ENCODE measurements around the gene HS3ST5.
"Not testable (repeated sequence)": the region's sequence is repeated elsewhere in the genome, so short reads cannot be mapped to it uniquely, and the experiment has no call there.

The HS3ST5 gene

DNA sequence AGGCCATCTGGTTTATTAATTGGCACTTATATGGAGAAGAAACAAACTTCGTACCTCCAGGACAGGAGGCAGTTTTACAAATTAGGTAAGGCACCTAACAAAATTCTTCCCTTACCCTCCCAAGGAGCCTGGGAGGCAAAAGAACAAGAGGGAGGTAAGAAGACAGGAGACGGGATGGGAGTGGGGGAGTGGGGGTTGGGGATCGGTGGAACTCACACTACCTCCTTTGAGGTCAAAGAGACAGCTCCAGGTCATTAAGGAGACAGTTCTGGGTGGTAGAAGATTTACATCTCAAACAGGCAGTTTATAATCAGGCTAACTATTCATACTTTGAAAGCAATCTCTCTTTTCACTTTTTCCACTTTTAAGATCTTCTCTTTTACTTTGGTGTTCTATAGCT is 259.6 kb downstream of the HS3ST5 start:
- DNase-seq = no peak

GRCh38 chr6:114081730-114082129 is 261.1 kb downstream of the HS3ST5 start:
- DNase-seq = no peak

GRCh38 chr6:114080891-114081510 is 261.8 kb downstream of the HS3ST5 start:
- DNase-seq = no peak

DNA sequence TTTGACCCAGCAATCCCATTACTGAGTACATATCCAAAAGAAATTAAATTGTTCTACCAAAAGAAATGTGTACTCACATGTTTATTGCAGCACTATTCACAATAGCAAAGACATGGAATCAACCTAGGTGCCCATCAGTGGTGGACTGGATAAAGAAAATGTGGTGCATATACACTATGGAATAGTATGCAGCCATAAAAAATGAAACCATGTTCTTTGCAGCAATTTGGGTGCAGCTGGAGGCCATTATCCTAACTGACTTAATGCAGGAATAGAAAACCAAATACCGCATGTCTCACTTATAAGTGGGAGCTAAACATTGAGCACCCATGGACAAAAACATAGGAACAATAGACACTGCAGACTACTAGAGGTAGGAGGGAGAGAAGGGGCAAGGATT is 262.4 kb downstream of the HS3ST5 start:
- DNase-seq = not testable (repeated sequence)

GRCh38 chr6:114075777-114076176 is 267.0 kb downstream of the HS3ST5 start:
- DNase-seq = no peak

DNA sequence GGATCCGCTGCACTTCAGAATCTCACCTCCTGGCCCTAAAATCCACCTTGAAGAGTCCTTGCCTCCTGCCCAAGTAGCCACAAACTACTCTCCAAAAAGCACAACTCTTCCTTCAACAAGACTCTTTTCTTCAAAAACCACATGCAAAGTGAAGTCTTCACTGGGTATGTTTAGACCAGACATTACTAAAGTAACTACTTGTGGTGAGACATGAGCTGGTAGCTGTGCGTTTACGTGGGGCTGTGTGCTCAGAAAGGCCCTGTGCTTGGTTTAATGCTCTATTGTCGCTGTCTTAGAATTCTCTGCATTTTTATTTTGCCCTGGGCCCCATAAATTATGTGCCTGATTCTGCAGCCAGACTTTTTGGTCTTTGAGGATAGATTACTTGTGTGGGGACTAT is 267.5 kb downstream of the HS3ST5 start:
- no peak for DNase-seq

DNA sequence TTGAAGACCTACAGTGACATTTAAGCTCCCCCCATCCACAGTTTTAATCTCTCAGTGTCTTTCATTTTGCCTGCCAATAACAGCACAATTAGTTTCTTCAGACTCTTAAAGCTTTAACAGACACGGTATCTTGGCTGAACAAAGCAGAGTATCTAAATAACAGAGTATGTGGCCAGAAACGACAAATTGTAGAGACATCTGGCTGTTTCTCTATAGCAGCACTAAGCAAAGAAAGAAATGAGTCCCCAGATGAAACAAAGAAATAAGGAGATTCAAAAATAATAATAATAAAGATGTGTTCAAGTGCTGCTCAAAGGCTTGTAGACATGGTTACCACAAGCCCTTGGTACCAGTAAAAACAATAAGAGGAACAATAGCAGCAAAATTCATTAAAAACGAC is 274.1 kb downstream of the HS3ST5 start:
- DNase-seq = no peak

- no peak for DNase-seq
Observed at GRCh38 chr6:114068116-114068515, 274.7 kb downstream of the HS3ST5 start.

- no peak for DNase-seq
Observed at GRCh38 chr6:114064862-114065261, 278.0 kb downstream of the HS3ST5 start.

DNA sequence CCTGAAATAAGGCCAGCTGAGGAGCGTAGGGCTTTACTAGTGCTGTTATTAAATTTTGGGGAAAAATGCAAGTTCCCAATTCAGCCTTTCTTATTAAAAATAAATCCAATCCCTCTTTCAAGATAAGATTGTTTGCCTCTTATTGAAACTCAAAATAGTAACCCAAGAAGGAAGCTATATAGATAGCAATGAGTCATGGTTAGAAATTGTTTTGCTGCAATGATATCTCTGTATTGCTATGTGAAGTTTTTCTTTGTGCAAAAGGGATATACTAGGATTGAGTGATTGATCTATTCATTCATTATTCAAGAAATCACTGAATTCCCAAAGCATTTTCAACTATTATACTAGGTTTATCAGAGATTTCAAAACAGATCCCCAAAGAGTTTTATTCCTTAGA is 278.9 kb downstream of the HS3ST5 start:
- DNase-seq = no peak

- no peak for DNase-seq
Observed at GRCh38 chr6:114062199-114062598, 280.6 kb downstream of the HS3ST5 start.

GRCh38 chr6:114061741-114062140 is 281.1 kb downstream of the HS3ST5 start:
- DNase-seq = no peak

DNA sequence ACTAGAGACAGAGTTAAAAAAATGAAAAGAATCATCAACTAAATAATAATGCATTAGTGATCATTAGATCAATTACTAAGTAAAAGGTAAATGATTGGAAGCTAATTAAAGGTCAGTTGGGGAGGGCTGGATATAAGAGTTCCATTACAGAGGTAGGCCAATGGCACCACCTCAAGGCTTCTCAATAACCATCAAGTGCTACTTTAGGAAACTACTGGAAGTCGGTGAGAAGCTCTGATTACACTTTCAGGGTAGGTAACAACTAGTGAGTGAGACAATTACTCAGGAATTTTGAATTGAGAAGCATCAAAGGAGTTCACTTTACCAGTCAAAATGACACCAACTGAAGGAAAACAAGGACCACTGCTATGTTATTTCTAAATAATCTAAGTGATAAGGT is 281.7 kb downstream of the HS3ST5 start:
- no peak for DNase-seq

DNA sequence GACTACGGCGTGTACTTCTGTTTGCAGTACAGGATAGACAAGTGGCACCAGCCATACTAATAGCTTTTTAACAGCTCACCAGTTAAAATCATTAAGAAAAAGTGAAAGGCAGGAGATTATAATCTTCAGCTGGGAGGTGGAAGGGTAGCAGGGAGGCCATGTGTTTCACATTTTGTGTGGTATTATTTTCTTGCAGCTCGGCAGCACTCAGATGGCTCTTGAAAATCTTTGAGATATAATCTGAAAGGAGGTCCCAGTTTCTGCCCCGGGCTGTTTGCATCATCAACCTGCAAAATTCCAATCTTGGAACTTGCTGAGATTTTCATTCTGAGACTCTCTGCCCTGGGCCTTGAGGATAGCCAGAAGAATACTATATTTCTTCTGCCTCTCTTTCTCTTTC is 284.4 kb downstream of the HS3ST5 start:
- no peak for DNase-seq

DNA sequence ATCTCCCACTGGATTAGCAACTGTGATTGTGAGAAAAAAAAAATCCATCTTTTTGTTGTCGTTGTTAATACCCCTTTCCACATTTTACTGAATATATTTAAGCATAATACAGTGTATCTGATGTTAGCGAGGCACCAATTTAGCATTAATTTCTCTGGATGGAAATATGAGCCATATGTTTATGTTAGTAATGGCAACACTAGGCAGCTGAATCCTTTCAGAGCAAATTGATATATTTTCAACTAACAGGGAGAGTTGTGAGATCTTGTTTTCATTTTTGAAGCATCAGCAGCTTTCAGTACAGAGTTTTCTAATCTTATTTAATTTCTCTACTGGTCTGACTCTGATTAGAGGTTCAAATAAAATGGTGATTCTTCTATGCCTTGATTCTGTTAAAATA is 287.1 kb downstream of the HS3ST5 start:
- DNase-seq = no peak

DNA sequence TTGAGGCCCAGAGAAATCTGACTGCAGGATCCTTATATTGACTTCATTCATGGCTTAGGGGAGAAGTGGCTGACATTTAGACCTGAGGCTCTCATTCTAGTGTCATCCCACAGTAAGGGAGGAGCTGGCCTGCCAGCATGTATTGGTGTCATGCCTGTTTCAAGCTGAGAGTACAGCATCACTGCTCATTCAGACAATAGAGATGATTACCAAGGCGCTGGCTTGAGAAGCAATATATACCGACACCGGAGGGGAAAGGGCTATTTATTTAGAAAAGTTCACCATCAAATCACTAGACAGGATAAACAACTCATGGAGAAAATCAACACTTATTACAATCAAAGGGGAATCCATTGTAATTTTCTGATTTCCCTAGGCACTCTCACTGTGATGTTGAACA is 287.5 kb downstream of the HS3ST5 start:
- no peak for DNase-seq

DNA sequence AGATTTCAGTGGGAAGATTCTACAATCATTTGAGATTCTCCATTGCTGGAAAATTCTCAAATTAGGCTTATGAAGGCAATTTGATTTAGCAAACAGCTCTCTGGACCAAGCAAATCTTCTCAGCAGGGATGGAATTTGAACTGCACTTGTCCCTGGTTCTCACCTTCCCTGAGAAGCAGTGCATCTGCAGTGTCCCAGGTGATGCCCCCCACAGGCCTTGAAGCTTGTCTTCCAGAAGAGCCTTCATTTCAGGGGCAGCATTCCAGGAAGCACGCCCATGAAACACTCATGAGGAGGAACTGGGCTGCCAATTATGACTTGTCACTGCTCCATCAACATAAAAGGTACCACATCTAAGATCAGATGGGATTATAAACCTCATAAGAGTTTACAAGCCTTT is 289.0 kb downstream of the HS3ST5 start:
- DNase-seq = no peak

GRCh38 chr6:114052141-114052540 is 290.7 kb downstream of the HS3ST5 start:
- no peak for DNase-seq

- no peak for DNase-seq
Observed at GRCh38 chr6:114051031-114051430, 291.8 kb downstream of the HS3ST5 start.

DNA sequence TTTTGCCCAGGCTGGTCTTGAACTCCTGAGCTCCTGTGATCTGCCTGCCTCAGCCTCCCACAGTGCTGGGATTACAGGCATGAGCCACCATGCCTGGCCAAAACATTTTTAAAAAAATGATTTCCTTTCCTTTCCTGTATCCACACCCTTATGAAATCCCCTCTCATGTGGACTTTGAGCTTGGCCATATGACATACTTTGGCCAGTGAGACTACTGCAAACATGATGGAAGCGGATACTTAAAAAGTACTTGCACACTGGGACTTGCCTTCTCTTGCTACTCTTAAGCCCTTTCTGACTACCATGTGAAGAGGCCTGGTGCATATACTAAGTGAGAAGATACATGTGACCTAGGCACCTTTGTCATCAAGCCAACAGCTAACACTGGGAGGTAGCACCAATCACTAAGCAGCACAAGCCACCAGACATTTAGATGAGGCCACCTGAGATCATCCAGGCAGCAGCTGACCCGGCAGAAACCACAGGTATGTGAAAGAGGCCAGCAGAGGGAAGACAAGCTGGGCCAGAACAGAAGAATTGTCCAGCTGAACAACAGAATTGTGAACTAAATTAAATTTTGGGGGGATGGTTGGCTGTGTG is 293.4 kb downstream of the HS3ST5 start:
- DNase-seq = no peak

DNA sequence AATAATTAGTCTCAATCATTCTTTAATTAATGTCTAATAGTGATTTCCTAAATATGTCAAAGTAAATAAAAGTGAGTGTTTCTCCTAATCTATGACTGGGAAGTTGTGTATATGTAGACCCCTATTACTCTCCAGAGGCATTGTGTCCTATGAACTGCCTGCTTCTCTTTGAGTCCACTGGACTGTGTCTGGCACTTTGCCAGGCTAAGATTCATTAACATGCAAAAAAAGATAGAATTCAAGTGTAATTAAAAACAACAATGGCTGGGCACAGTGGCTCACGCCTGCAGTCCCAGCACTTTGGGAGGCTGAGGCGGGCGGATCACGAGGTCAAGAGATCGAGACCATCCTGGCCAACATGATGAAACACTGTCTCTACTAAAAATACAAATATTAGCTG is 298.3 kb downstream of the HS3ST5 start:
- DNase-seq = not testable (repeated sequence)

- no peak for DNase-seq
Observed at GRCh38 chr6:114042267-114043016, 300.4 kb downstream of the HS3ST5 start.

DNA sequence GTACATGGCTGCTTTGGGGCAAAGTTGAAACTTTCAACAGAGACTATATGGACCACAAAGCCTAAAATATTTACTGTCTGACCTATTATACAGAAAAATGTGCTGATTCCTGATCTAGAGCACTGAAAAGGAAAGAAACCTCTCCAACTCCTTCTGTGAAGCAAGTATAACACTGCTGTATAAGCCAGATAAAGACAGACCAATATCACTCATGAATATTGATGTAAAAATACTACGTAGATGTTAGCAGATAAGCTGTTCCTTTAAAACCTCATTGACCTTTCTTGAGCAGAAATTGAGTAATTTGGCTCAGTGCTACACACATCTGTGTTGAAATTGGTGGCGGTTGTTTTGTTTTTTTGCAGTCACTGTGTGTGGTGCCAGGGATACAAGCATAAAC is 302.0 kb downstream of the HS3ST5 start:
- DNase-seq = no peak

DNA sequence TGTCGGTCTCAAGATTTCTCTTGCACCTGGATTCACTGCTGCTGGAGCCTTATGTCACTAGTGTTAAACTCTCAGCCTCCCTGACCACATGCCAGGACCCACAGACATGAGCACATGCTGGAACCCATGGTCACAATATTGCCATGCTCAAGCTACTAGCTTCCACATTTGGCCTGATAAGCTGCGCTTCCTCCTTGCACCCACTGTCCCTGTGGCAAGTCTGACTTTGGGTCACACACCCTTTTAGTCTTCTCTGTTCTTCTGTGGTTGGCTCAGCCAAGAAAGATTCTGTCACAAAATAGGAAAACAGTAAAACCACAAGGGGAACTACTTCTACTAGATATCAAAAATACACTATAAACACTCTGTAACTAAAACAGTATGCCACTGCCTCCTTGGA is 303.0 kb downstream of the HS3ST5 start:
- DNase-seq = no peak

DNA sequence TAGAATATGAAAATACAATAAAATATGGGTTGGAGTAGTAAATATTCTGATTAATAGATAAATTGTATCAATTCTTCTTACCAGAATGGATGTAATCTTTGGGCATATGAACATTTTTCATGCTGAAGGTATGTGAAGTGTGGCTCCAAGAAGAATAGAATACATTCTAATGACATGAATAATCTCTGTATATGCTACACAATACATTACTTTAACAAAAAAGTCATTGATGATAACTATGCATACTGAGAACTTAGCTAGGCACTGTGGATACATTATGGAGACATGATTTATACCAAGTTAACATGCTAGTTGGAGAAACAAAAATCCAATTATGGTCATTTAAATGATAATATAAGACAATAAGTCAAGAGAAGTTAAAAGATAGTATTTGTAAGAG is 309.2 kb downstream of the HS3ST5 start:
- DNase-seq = no peak
